Cerebellar nuclear complex (tissue), 1 donor: Measurements from ENCODE around the gene CIB4.

Source experiments
- DNase-seq, 2 experiments: peaks; one replicate each; lab custom pipeline; 2025; lab: John Stamatoyannopoulos, UW

CIB4 gene

GRCh38 chr2:26642429-26642828, 1.3 kb upstream of the CIB4 start:
- no peak for DNase-seq

GRCh38 chr2:26640331-26640745, 828 bp downstream of the CIB4 start:
- DNase-seq: no peak

GRCh38 chr2:26639685-26640243, 1.4 kb downstream of the CIB4 start:
- DNase-seq: no peak

GRCh38 chr2:26637811-26638310, 3.3 kb downstream of the CIB4 start:
- DNase-seq: no peak

GRCh38 chr2:26636935-26637334, 4.2 kb downstream of the CIB4 start:
- peak in 1 of 2 experiments; percentile 32 for DNase-seq

DNA sequence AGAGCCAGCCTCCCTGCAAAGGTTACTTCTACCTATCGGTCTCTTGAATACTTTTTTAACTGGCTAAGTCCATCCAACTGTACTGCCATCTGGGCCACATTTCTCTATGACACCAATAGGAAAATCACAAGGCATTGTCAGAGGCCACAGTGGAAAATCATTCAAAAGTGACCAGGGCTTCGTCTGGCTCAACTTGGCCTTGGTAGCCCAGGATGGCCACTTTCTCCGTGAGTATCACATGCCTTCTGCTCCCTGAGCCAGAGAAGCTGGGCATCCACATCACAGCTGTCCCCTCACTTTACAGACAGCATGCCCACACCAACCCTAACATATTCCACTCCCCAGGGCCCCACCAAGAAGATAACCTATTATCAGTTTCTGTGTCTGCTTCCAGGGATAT, 5.8 kb downstream of the CIB4 start:
- no peak for DNase-seq

- no peak for DNase-seq
Observed at GRCh38 chr2:26634636-26635230, 6.4 kb downstream of the CIB4 start.

DNA sequence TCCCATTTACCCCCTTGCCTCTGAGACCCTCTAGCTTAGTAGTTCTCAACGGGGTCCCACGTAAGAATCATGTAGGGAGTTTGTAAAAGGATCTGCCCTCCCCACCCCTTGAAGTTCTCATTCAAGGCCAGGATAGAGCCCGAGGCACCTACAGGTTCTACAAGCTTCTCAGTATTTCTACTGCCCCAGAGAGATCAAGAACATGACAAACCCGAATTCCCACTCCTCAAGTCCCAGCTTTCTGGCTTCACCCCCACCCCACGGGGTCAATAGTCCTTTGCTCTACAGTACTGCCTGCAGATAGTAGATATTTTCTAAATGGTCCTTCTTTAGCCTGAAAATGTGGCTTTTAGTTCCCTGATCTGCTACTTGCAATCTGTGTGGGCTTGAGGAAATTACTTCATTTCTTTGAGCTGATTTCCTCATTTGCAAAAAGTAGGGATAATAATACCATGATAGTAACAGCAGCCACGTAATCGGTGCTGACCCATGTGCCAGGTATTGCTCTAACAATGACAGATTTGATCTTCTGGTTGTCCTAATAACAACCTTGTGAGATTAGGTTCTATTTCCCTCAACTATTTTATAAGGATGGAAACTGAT, 7.1 kb downstream of the CIB4 start:
- DNase-seq: no peak

GRCh38 chr2:26633351-26633945, 7.7 kb downstream of the CIB4 start:
- no peak for DNase-seq

GRCh38 chr2:26632624-26633185, 8.5 kb downstream of the CIB4 start:
- DNase-seq: no peak

DNA sequence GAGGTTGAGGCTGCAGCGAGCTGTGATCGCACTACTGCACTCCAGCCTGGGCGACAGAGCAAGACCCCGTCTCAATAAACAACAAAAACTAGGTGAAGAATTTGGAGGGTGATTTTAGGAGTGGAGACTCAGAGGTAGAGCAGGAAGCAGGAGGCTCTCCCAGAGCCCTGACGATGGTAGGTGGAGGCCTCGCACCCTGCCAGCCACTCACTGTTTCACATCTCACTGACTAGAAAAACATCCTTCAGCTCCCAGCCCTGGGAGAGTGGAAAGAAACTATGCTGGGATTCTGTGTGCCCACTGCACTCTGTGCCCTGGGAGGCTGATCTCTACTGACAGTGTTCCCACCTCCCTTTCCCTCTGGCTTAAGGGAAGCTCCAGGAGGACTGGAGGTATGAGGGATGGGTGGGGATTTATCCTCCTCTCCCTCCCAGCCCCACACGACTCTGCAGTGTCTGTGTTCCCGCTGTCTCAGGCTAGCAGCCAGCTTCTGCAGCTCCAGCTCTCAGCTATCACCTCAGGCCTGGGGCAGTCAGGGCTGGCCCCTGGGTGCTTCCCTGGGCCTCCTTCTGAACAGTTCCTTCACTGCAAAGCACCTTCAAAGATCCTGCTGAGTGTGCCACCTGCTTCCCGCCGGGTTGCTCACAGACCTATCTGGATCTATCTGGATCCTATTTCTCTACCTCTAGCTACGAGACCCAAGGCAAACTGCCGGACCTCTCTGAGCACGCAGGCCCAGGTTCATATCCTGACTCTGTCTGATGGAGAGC, 9.6 kb downstream of the CIB4 start:
- no peak for DNase-seq

DNA sequence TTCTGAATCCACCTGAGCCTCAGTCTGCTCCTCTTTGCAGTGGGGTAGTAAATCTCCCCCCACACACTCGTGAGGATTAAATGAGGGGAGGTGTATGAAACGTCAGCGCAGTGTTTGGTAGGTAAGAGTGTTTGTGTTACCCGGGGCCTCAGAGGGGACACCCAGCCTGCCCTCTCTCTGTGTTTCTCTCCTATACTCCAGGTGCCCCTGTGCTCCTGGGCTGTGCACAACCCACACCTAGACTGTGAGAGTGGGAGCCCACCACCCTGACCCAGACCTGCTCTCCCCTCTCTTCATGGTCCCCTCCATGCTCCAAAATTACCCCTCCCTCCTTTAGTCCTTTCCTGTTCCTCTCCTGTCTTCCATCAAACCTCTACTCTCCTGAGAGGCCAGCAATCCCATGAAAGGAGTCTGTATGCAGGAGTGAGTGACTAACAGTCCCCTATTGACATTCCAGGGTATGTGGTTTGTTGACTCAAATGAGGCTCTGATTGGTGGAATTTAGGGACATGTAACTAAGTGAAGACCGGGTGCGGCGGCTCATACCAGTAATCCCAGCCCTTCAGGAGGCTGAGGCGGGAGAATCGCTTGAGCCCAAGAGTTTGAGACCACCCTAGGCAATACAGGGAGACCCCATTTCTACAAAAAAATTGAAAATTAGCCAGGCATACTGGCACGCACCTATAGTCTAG, 10.4 kb downstream of the CIB4 start:
- DNase-seq: no peak

GRCh38 chr2:26630235-26630634, 10.9 kb downstream of the CIB4 start:
- no peak for DNase-seq

DNA sequence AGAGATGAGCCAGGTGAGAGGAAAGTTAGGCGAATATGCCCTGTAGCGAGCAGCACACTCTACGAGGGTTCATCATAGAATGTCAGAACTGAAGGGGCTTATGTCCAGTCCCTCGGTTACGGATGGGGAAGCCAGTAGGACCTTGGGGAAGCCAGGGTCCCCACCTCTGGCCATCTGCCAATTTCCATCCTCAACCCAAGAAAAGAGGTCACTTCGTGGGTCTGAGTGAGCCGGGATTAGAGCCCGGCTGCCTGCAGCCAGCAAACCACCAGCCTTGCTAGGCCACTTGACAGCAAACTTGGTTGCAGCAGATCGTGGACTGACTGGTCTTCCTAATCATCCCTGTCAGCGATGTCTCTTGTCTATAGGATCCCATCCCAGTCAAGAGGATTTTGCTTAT, 11.4 kb downstream of the CIB4 start:
- no peak for DNase-seq

GRCh38 chr2:26629346-26629630, 11.9 kb downstream of the CIB4 start:
- no peak for DNase-seq

- DNase-seq: no peak
Observed at GRCh38 chr2:26628561-26629345, 12.4 kb downstream of the CIB4 start.

GRCh38 chr2:26627350-26628105, 13.6 kb downstream of the CIB4 start:
- no peak for DNase-seq

GRCh38 chr2:26626606-26627005, 14.6 kb downstream of the CIB4 start:
- no peak for DNase-seq

DNA sequence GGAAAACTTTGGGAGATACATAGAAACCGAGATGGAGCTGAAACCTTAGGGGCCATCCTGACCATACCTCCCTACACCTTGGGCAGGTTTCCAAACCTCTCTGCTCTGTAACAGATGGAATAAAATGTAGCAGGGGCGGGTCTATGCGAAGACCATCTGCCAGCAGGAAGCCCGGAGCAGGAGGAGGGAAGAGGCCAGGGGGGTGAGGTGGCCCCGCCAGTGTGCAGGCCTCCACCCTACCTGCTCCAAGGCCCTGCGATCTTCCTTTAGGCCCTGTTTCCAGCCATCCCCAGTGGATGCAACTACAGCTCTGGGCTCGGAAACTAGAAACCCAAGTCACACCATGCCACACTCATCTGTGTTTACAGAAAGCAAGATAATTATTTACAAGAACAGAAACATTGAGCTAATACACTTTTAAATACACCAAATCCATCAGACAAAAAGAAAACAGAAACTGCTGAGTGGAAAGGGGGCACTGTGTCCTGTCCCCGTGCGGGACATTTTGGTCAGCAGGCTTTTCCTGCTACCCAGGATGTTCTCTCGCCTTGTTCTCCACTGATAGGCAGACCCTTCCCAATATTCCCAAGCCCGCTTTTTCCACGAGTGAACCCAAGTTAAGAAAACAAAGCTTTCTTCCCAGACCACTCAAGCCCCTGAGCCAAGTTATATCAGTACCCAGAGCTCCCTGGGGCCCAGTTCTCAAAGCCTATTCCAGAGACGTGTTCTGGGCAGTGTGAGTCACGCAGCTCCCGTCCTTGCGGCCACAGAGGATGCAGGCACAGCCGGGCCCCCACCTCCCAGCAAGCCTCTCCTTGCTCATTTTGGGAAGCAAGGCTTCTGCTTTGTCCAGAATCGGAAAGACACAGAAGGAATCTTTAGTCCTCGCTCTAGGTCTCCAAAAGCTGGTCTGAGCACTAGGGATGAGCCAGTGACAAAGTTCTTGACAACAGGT, 17.3 kb downstream of the CIB4 start:
- no peak for DNase-seq
